C4-2B (cell line): Measurements from ENCODE around the gene RAB40A.

Experiments
- ZFX ChIP-seq: fragments of 450-650 bp; IDR thresholded peaks from 2 replicates; pipeline ENCODE4 v1.6.1; 2017
- TF ChIP-seq, protein P1 (sequence below): fragments of 450-650 bp; conservative IDR thresholded peaks from 2 replicates; pipeline ENCODE4 v1.5.1; 2017; ENCODE audit warnings: mild to moderate bottlenecking

DNA sequence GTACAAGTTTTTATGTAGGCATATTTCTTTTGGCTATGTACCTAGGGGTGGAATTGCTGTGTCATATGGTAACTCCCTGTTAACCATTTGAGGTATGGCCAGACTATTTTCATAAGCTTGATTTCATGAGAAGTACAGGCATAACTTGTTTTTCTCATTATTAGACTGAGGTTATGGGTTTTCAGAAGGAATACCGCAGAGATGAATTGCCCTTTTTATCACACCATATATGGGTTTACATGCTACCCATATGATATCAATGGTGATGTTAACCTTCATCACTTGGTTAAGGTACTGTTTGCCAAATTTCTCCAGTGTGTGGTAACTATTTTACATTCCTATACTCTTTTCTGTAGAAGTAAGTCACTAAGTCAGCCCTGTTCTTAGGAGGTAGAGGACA lies 23.5 kb downstream of the RAB40A start:
- TF ChIP-seq, protein P1, sequence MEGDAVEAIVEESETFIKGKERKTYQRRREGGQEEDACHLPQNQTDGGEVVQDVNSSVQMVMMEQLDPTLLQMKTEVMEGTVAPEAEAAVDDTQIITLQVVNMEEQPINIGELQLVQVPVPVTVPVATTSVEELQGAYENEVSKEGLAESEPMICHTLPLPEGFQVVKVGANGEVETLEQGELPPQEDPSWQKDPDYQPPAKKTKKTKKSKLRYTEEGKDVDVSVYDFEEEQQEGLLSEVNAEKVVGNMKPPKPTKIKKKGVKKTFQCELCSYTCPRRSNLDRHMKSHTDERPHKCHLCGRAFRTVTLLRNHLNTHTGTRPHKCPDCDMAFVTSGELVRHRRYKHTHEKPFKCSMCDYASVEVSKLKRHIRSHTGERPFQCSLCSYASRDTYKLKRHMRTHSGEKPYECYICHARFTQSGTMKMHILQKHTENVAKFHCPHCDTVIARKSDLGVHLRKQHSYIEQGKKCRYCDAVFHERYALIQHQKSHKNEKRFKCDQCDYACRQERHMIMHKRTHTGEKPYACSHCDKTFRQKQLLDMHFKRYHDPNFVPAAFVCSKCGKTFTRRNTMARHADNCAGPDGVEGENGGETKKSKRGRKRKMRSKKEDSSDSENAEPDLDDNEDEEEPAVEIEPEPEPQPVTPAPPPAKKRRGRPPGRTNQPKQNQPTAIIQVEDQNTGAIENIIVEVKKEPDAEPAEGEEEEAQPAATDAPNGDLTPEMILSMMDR, result no peak
- no peak for TF ChIP-seq ZFX
